HK-2 (cell line): Measurements from ENCODE around the gene PYGO2.
"Not testable (repeated sequence)": the region's sequence is repeated elsewhere in the genome, so short reads cannot be mapped to it uniquely, and the experiment has no call there.

Experiments used
- DNase-seq: peaks from one replicate; pipeline ENCODE4 v3.0.0-alpha.2; 2018; ENCODE audit not compliant: unreplicated experiment

Gene PYGO2

DNA sequence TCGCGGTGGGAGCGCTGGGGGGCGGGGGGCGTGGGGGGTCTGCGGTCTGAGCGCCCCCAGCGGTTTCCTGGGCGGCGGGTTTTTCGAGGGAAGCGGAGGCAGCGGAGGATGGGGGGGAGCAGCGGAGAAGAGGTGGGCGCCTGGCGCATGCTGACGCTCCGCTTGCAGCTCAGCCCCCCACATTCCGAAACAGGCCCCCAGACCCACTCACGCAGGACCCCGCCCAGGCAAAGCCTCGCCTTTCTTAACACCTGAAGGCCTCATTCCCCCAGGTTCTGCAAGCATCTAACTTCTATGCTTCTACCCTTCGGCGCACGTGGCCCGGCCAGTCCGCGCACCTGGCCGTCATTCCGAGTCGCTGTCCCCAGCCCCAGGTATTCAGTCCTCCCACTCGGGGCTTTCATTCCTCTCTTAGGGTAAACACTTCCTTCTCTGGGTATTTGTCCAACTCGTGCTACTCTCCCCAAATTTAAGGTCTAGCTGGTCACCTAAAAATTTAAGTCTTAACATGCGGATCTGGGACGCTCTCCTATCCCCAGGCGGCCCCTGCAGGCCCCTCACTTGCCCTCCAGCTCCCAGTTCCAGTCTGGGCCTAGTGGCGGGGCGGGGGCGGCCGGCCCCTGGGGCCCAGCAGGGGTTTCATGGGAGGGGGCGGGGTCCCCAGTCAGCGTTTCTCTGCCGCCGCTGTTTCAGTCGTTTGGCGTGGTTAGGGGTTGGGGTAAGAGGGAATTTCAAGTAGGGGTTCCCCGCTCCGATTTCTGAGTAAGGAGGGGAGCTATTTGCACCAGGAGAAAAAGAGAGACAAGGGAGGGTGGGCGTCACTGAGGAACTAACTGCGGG lies 38.2 kb upstream of the PYGO2 start:
- no peak for DNase-seq

DNA sequence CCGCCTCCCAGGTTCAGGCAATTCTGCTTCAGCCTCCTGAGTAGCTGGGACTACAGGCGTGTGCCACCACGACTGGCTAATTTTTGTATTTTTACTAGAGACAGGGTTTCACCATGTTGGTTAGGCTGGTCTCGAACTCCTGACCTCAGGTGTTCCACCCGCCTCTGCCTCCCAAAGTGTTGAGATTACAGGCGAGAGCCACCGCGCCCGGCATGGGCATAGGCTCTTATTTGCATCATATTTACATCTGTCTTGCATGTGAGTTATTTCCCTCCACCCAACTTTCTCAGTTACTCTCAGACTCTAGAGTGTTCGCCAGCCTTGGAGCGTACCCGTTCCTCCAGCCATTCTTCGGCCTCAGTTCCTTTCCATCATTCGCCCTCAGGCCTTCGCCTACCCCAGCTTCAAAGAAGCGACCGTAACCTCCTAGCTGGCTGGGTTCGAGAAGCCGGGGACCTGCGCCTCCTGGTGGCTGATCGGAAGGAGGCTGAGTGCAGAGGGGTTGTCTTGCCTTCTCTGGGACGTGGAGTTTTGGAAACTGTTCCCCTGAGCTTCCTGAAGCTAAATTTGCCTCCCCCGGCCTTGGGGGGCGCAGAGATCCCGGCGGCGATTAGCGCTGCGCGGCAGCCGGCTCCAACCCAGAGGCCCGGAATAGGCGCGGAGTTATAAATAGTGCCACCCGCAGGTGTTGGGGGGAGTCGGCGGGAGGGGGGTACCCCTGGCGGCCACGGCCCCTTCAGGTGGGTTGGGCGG lies 37.4 kb upstream of the PYGO2 start:
- peak; percentile 62 for DNase-seq

DNA sequence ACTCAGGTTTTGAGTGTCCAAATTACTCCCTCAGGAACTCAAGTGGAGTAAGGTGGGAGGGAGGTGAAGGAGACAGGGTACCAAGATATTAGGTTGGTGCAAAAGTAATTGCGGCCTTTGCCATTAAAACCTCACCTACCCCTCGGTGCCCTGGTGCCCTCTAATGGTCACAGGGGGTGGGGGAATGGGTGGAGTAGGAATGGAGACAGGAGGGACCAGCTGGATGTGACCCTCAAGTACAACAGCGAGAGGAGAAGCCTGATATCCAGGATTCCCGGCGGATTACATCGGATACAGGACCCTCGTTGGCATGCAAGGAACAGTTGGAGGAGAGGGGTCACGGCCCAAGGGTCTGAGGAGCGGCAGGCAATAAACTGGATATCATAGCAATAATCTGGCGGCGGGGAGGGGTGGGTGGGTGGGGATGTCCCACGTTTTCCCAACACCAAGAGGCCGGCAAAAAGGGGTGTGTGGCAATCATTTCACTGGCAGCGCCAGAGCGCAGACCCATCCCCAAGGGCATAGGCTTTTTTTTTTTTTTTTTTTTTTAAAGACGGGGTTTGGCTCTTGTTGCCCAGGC lies 36.7 kb upstream of the PYGO2 start:
- DNase-seq, result no peak

DNA sequence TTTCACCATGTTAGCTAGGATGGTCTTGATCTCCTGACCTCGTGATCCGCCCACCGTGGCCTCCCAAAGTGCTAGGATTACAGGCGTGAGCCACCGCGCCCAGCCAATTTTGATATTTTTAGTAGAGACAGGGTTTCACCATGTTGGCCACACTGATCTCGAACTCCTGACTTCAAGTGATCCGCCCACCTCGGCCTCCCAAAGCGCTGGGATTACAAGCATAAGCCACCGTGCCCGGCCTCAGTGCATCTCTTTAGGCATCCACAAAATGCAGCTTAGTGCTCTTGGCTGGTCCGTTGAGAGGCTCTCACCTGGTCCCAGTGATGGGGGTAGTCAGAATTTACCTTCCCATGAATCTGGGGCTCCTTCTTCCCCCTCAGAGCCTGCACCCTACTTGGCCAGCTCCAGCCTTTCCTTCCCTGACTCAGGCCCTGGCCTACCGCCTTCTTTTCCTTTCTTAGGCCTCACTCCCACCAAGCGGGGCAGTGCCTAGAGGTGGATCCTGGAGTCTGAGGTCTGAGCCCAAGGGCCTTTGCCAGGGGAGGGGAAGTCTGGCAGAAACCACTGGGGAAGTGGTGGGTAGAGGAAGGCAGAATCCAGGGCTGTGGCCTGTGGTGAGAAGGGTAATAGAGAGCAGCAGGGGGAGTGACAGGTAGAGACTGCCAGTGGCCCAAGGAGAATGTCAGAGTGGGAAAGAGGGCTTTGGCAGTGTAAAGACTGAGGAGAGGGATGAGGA lies 35.6 kb upstream of the PYGO2 start:
- DNase-seq, result no peak

DNA sequence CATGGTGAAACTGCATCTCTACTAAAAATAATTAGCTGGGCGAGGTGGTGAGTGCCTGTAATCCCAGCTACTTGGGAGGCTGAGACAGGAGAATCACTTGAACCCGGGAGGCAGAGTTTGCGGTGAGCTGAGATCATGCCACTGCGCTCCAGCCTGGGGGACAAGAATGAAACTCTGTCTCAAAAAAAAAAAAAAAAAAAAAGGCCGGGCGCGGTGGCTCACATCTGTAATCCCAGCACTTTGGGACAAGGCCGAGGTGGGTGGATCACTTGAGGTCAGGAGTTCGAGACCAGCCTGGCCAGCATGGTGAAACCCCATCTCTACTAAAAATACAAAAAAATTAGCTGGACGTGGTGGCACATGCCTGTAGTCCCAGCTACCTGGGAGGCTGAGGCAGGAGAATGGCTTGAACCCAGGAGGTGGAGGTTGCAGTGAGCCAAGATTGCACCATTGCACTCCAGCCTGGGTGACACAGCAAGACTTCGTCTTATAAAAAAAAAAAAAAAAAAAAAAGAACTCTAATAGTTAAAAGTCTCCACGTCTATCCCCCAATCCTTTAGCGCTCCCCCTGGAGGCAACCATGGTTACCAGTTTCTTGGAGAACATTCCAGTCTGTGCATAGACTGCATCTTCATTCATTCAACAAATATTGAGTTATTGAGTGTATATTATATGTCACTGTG lies 33.9 kb upstream of the PYGO2 start:
- DNase-seq, result not testable (repeated sequence)

DNA sequence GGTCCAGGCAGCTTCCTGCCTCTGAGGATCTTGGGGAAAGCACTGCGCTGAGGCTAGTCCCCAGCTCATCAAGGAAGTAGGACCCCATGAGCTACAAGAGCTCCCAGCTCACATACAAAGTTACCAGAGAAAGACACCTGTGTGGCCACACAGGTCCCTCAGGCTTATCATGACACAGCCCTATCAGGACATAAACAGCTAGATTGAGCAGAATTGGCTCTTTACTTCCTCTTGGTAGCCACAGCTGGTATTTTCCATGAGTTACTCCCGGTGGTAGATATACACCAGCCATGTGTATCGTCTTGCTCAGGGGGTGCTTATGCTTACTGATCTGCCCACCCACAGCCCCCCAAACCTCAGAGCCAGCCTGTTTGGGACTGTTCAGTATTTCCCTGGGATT lies 33.0 kb upstream of the PYGO2 start:
- DNase-seq, result no peak

DNA sequence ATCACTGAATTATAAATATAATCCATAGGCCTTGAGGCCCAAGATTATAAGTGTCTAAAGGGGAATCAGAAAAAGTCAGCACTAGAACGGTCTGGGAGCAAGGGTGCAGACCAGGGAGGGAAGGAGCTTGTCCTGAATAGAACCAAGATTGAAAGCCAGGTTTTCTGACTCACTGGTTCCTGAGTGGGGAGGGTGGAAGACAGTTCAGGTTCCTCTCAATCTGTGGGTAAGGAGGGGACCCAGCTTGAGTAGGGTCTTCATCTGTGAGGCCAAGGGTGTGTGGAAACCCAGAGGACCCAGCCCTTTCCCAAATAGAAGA lies 32.6 kb upstream of the PYGO2 start:
- DNase-seq, result no peak

DNA sequence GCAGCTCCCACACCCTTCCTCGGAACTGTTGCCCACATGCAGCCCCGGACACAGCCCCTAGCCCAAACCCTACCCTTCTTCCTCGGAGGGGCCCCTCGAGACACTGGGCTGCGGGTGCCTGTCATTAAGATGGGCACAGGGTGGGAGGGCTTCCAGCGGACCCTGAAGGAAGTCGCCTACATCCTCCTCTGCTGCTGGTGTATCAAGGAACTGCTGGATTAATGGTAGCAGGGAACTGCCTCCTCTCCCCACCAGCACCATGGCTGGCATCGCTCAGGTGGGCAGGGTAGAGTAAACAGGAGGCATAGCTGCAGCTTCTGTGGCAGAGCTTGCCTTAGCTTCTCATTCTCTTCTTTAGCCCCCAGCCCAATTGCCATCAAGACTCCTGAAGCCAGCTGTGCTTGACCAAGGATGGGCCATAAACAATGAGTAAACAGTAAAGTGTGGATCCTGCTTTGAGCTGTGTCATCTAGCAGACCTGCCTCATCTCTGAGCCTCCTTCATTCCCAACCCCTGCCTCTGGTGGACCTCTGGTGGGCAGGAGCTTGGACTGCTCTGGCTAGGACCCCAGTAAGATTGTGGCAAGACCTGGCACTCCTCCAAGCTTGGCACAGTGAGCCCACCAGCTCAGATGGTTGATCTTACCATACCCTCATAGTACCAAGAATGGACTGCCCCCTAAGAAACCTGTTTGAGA lies 32.1 kb upstream of the PYGO2 start, which contains the start of gene LENEP:
LENEP (plus strand) TSS at position 15 of the 697 bp plus-strand sequence; CDS start at position 37, 22 bp downstream.
- DNase-seq, result no peak

DNA sequence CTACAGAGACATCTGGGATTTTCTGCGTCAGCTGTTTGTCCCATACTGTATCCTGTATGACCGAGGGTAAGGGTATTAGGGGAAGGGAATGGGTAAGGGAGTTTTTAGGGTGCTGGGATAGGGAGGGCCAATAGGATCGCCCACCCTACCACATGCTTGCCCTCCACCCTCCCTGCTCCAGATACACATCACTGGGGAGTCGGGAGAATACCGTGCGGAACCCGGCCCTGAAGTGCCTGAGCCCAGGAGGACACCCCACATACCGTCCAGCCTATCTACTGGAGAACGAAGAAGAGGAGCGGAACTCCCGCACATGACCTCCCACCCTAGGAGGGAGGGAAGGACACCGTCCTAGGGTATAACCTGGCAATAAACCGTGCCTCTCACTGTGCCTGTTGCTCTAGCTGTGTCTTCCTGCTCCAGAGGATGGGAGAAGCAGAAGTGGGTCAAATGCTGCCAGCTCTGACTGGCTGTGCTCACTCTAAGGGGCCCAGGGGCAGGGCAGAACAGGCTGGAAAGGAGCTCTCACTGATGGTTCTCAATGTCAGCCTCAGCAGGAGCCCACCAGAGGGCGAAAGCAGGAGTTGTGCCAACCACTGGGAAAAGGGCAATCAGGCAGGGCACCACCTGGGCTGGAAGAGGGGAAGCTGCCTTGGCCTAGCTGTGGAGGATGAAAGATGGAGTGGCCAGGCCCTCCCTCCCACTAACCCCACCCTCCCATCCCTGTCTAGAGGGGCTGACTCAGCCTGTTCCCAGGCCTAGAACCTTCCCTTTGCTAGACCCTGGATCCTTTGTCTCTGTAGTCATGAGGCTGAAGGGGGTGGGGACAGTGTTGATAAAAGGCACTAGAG lies 31.4 kb upstream of the PYGO2 start:
- DNase-seq, result peak; percentile 65

DNA sequence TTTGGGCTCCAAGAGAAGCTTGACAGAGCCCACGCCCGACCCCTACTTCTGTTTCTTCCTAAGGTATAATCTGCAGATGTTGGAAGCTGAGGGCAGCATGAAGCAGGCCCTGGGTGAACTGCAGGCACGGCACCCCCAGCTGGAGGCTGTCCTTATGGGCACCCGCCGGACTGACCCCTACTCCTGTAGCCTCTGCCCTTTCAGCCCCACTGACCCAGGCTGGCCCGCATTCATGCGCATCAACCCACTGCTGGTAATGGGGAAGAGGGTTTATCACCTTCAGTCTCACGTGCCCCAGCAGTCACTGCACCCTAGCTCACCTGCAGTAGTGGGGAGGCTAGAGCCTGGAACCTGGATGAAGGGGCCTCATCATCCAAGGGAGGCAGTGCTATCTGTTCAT lies 28.7 kb upstream of the PYGO2 start:
- no peak for DNase-seq

DNA sequence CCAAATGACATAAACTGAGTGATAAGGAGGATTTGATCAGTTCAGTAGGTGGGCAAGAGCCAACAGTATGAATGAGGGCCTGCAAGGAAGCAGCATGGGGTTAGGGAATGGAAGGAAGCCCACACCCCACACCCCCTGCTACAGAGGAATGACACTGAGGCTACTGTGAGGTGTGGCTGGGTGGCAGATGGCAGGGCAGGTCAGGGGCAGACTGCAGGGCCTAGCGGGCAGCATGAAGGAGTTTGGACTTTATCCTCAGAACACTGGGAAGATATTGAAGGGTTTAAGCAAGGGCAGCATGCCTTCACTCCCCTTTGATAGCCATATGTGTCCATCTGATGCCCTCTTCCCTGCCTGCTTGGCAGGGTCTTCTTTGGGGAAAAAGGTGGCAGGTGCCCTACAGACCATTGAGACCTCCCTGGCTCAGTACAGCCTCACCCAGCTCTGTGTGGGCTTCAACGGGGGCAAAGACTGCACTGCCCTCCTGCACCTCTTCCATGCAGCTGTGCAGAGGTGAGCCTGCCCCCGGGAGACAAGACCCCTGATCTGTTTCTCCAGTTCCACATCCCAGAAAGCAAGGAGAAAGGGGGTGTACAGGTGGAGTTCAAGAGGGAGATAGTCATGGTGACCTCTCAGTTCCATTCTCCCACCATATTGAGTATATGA lies 27.7 kb upstream of the PYGO2 start:
- DNase-seq, result no peak

DNA sequence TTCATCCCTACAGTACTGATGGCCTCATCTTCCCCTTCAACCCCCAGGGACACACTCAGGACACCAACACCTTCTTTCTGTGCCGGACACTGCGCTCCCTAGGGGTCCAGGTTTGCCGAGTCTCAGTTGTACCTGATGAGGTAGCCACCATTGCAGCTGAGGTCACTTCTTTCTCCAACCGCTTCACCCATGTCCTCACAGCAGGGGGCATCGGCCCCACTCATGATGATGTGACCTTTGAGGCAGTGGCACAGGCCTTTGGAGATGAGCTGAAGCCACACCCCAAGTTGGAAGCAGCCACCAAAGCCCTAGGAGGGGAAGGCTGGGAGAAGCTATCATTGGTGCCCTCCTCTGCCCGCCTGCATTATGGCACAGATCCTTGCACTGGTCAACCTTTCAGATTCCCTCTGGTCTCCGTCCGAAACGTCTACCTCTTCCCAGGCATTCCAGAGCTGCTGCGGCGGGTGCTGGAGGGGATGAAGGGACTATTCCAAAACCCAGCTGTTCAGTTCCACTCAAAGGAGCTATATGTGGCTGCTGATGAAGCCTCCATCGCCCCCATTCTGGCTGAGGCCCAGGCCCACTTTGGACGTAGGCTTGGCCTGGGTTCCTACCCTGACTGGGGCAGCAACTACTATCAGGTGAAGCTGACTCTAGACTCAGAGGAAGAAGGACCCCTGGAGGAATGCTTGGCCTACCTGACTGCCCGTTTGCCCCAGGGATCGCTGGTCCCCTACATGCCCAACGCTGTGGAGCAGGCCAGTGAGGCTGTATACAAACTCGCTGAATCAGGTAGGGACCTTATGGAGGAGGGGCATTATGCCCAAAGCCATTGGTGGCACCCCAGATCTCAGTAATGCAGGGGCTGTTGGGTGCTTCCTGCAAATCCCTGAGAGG lies 26.7 kb upstream of the PYGO2 start:
- DNase-seq, result no peak

DNA sequence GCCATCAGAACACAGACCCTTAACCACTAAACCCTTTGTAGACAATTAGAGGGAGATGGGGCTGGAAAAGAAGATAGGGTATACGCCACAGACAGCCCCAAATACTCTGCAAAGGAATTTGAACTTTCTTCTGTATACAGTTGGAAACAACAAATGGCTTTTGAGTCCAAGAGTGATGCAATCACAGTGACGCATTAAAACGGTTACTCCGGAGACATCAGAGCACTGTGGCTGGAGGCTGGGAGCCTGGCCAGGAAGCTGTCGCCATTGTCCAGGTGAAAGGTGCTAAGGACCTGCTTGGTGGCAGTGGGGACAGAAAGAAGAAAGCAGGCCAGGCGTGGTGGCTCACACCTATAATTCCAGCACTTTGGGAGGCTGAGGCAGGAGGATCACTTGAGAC lies 25.7 kb upstream of the PYGO2 start:
- no peak for DNase-seq

DNA sequence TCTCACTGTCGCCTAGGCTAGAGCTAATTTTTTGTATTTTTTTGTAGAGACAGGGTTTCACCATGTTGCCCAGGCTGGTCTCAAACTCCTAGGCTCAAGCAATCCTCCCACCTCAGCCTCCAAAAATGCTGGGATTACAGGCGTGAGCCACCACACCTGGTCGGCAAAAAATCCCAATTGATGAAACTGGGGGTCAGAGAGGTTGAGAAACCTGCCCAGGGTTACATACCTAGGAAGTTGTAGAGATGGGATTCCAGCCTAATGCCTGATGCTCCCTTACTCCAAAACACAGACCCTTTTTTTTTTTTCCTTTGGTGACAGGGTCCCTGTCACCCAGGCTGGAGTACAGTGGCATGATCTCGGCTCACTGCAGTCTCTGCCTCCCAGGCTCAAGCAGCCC lies 25.2 kb upstream of the PYGO2 start:
- DNase-seq, result not testable (repeated sequence)

DNA sequence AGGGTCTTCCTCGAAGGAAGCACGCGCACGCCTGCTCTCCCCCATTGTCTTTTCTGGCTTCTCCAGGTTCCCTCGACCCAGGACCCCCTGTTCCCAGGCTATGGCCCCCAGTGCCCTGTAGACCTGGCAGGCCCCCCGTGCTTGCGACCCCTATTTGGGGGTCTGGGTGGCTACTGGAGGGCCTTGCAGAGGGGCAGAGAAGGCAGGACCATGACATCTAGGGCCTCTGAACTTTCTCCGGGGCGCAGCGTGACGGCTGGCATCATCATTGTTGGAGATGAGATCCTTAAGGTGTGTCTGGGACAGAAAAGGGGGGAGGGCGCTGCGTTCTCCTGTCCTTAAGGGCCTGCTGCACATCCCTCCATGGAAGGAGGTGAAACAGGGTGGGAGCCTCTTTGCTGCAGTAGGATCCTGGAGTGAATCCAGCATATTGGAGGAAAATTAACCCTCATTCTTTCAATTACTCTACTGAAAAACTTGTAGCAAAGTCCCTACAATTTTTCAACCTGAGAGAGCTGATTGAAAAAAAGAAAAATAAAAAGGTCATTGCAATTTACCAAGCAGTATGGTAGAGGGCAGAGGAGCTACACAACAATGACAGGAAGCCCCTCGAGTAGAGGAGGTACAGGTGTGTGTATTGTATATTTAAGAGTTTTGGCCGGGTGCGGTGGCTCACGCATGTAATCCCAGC lies 22.3 kb upstream of the PYGO2 start:
- DNase-seq, result no peak

DNA sequence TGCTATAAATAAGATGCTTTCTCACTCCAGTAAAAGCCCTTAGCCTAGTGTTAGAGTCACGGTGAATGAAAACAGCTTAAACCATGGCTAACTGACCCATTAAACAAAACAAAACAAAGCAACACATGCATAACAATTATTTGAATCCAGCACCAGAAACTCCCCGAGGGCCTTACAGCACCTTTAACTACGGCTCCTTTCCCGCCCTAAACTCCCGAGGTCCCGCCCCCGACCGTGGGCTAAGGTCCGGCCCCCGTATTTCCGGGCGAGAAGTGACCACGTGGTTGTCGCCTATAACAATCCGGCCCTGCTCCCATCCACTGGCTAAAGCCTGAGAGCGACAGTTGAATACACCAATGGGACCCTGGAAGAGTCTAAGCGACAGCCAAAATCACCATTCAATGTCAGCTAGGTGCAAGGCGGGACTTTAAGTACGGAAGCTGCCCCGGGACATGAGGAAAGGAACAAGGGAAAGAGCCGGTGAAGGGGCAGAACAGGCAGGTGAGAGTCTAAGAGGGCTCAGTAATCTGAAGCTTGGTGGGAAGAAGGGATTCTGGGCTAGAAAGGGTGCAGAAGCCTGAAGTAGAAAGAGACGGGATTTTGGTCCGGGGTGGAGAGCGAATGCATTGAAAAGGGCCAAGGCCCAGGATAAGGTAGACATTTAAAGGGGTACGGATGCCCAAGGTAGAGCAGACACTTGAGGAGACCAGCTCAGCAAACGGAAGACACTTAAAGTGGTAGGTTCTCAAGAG lies 21.5 kb upstream of the PYGO2 start, which contains the start of gene FLAD1:
FLAD1 (plus strand) TSS at position 448 of the 752 bp plus-strand sequence. CDS start 351 bp downstream, outside the sequence.
- DNase-seq, result peak; percentile 98

DNA sequence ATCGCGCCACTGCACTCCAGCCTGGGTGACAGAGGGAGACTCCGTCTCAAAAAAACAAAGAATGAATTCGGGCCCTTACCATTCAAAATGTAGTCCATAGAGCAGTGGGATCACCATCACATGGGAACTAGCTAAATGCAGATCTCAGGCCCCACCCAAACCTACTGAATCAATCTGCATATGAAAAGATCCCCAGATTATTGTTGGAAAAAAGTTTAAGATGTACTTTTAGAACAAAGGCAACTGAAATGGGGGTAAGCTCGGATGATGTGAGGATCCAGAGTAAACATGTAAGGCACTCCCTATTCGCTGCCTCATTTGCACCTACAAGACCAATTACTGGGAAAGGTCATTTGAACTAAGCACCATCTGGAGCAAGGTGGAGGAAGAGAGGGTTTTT lies 20.8 kb upstream of the PYGO2 start:
- DNase-seq, result no peak
